SK-N-MC (cell line): ENCODE results near the gene PPOX.

ENCODE experiments used
- EZH2 ChIP-seq: fragments of 200-600 bp; sonication (generic); IDR thresholded peaks from one replicate; pipeline ENCODE4 v1.6.1; 2017; ENCODE audit warnings: antibody characterized with exemption
- POLR2AphosphoS5 ChIP-seq: IDR thresholded peaks from 2 replicates; pipeline ENCODE4 v1.6.1; 2012; ENCODE audit warnings: mild to moderate bottlenecking, low read depth, low read length, borderline replicate concordance

DNA sequence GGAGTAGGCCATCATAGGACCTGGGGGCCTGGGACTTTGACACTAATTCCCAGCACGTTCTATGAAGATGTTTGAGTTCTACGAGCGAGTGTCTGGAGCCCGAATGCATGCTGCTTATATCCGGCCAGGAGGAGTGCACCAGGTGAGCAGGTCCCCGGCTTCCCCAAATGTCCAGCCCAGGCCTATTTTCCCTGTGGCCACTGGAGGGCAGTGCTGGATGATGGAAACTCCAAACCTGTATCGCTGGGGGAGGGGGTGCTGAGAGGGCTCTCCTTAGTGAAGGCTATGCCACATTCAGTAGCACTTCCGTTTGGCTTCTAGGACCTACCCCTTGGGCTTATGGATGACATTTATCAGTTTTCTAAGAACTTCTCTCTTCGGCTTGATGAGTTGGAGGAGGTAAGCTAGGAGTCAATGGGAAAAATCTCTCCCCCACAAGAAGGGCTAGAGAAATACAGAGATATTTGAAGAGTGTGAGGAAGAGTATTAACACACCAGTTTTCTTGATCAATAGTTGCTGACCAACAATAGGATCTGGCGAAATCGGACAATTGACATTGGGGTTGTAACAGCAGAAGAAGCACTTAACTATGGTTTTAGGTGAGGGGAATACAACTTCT, 43.7 kb downstream of the PPOX start:
- TF ChIP-seq POLR2AphosphoS5 (no peak), EZH2 (no peak)
